HL-60 (cell line): ENCODE measurements around the gene LSAMP.

Source experiments
- DNase-seq, 2 experiments: peaks; one replicate each; pipeline ENCODE4 v3.0.0-alpha.2; 2010 to 2020; ENCODE audit warnings: low read depth in 1 of 2, low spot score in 1 of 2
- H3K27ac ChIP-seq: fragments of 250-450 bp; sonication (Bioruptor Pico); replicated peaks from 2 replicates; pipeline ENCODE4 v1.5.1; 2020; ENCODE audit warnings: mild to moderate bottlenecking, moderate library complexity
- H3K27me3 ChIP-seq: fragments of 250-450 bp; sonication (Bioruptor Pico); 2 replicates; pipeline ENCODE4 v1.5.1; 2021; ENCODE audit warnings: mild to moderate bottlenecking, moderate library complexity; ENCODE audit not compliant: insufficient read depth, poor library complexity, severe bottlenecking
- H3K4me3 ChIP-seq: replicated peaks from 2 replicates; pipeline ENCODE4 v1.5.1; 2011; ENCODE audit warnings: mild to moderate bottlenecking, control low read depth, low read length; ENCODE audit not compliant: insufficient read depth
- GABPA ChIP-seq: IDR thresholded peaks from 2 replicates; pipeline ENCODE4 v1.6.1; 2012; ENCODE audit warnings: low read depth
- POLR2AphosphoS5 ChIP-seq: IDR thresholded peaks from 2 replicates; pipeline ENCODE4 v1.6.1; 2012; ENCODE audit warnings: low read depth
- REST ChIP-seq: IDR thresholded peaks from 2 replicates; pipeline ENCODE4 v1.6.1; 2012; ENCODE audit warnings: low read depth; ENCODE audit not compliant: insufficient replicate concordance
- SPI1 ChIP-seq: IDR thresholded peaks from 2 replicates; pipeline ENCODE4 v1.6.1; 2012; ENCODE audit warnings: low read depth, mild to moderate bottlenecking, borderline replicate concordance
- TF ChIP-seq, protein P1 (sequence below): IDR thresholded peaks from one replicate; pipeline ENCODE4 v1.5.1; 2011; ENCODE audit warnings: low read length, control low read depth, inconsistent platforms; ENCODE audit not compliant: insufficient read depth

The LSAMP gene

GRCh38 chr3:116263842-116264545 is 181.3 kb downstream of the LSAMP start:
- no peak overlapping the region for H3K27ac ChIP-seq
- no peak for DNase-seq
- H3K27me3 ChIP-seq: no peaks in the 10 kb centered on the region
- no peak for TF ChIP-seq REST
- TF ChIP-seq POLR2AphosphoS5: no peak
- no peak for TF ChIP-seq SPI1
- TF ChIP-seq GABPA: no peak
- TF ChIP-seq, protein P1, sequence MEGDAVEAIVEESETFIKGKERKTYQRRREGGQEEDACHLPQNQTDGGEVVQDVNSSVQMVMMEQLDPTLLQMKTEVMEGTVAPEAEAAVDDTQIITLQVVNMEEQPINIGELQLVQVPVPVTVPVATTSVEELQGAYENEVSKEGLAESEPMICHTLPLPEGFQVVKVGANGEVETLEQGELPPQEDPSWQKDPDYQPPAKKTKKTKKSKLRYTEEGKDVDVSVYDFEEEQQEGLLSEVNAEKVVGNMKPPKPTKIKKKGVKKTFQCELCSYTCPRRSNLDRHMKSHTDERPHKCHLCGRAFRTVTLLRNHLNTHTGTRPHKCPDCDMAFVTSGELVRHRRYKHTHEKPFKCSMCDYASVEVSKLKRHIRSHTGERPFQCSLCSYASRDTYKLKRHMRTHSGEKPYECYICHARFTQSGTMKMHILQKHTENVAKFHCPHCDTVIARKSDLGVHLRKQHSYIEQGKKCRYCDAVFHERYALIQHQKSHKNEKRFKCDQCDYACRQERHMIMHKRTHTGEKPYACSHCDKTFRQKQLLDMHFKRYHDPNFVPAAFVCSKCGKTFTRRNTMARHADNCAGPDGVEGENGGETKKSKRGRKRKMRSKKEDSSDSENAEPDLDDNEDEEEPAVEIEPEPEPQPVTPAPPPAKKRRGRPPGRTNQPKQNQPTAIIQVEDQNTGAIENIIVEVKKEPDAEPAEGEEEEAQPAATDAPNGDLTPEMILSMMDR: no peak
- H3K4me3 ChIP-seq: no peak overlapping the region

- TF ChIP-seq, protein P1: no peak
- TF ChIP-seq REST (no peak), SPI1 (no peak), GABPA (no peak), POLR2AphosphoS5 (no peak)
- Histone ChIP-seq H3K27me3 (no peaks in the 10 kb centered on the region), H3K4me3 (no peak overlapping the region), H3K27ac (no peak overlapping the region)
- DNase-seq: no peak
Observed at GRCh38 chr3:116260491-116260890, 184.8 kb downstream of the LSAMP start.

- H3K4me3 ChIP-seq: no peak overlapping the region
- no peak overlapping the region for H3K27ac ChIP-seq
- no peak for TF ChIP-seq REST
- no peak for TF ChIP-seq SPI1
- no peak for TF ChIP-seq POLR2AphosphoS5
- no peaks in the 10 kb centered on the region for H3K27me3 ChIP-seq
- DNase-seq: no peak
Observed at GRCh38 chr3:116259984-116260383, 185.3 kb downstream of the LSAMP start.
